ACC112 (cell line): Measurements from ENCODE around the gene SDK2.

Experiments used
- H2AFZ ChIP-seq: fragments of 200-600 bp; sonication (generic); one replicate; pipeline ENCODE4 v1.6.0; 2017; ENCODE audit warnings: antibody characterized with exemption, low read length; ENCODE audit not compliant: unreplicated experiment
- H3K27ac ChIP-seq: fragments of 200-600 bp; sonication (generic); 2 replicates; pipeline ENCODE4 v1.5.1; 2014; ENCODE audit warnings: low read depth, mild to moderate bottlenecking, antibody characterized with exemption, low read length, moderate library complexity
- H3K27me3 ChIP-seq: fragments of 200-600 bp; sonication (generic); 2 replicates; pipeline ENCODE4 v1.6.1; 2014; ENCODE audit warnings: mild to moderate bottlenecking, antibody characterized with exemption, low read length, moderate library complexity, mixed read lengths; ENCODE audit not compliant: insufficient read depth
- H3K36me3 ChIP-seq: fragments of 200-600 bp; sonication (generic); 2 replicates; pipeline ENCODE4 v1.6.1; 2016; ENCODE audit warnings: mild to moderate bottlenecking, antibody characterized with exemption, low read length, moderate library complexity, mixed read lengths; ENCODE audit not compliant: insufficient read depth
- H3K4me1 ChIP-seq: fragments of 200-600 bp; sonication (generic); one replicate; pipeline ENCODE4 v1.6.1; 2016; ENCODE audit warnings: low read length, mixed read lengths; ENCODE audit not compliant: insufficient read depth, unreplicated experiment, control insufficient read depth
- H3K4me3 ChIP-seq: fragments of 200-600 bp; sonication (generic); 2 replicates; pipeline ENCODE4 v1.5.1; 2014; ENCODE audit warnings: mild to moderate bottlenecking, low read depth, low read length
- H3K79me2 ChIP-seq: fragments of 200-600 bp; sonication (generic); one replicate; pipeline ENCODE4 v1.6.0; 2016; ENCODE audit warnings: low read length; ENCODE audit not compliant: control insufficient read depth, unreplicated experiment, insufficient read depth

SDK2 gene

DNA sequence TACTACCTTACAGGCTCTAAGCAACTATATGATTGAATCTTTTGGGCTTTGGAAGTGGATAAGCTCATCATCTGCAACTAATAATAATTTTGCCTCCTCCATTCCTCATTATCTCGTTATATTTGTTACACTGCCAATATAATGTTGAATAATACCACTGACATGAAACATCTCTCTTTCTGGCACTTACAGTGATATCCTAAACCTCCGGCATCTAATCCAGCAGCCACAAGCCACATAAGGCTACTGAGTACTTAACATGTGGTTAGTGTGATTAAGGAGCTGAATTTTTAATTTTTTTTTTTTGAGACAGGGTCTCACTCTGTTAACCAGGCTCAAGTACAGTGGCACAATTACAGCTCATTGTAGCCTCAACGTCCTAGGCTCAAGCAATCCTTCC is 342.1 kb downstream of the SDK2 start:
- peaks cover 84% of the 10 kb centered on the region for H3K79me2 ChIP-seq
- peaks cover 50% of the 10 kb centered on the region for H3K4me1 ChIP-seq
- H3K27ac ChIP-seq: no peak overlapping the region
- H3K4me3 ChIP-seq: no peak overlapping the region
- H3K36me3 ChIP-seq: no peaks in the 10 kb centered on the region
- H3K27me3 ChIP-seq: no peaks in the 10 kb centered on the region
- H2AFZ ChIP-seq: no peak overlapping the region

DNA sequence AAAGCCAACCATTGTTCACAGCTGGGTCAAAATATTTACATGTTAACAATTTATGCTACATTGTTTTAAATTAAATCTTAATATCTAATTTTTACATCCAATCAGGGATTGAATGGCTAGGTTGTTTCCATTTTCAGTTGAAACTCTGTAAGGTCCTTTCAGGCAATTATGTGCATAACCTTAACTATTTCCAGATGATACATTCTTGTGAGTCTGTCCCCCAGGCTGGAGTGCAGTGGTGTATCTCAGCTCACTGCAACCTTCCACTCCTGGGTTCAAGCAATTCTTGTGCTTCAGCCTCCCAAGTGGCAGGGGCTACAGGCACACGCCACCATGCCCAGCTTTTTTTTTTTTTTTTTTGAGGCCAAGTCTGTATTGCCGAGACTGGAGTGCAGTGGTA is 342.9 kb downstream of the SDK2 start:
- no peaks in the 10 kb centered on the region for H3K36me3 ChIP-seq
- no peak overlapping the region for H3K4me3 ChIP-seq
- peaks cover 42% of the 10 kb centered on the region for H3K4me1 ChIP-seq
- H3K27me3 ChIP-seq: no peaks in the 10 kb centered on the region
- no peak overlapping the region for H2AFZ ChIP-seq
- peaks cover 78% of the 10 kb centered on the region for H3K79me2 ChIP-seq
- H3K27ac ChIP-seq: no peak overlapping the region

DNA sequence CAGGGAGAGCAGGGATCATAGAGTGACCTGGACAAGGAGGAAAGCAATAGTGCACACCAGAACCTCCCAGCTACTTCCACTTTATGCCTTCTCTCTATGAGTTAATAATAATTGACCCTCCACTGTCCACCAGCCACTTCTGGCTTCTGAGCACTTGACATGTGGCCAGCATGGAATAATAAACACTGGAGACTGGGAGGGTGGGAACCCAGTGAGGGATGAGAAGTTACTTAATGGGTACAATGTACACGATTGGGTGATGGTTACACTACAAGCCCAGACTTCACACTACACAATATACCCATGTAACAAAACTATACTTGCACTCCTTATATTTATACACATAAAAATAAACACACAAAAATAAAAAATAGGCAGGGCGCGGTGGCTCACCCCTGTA is 343.9 kb downstream of the SDK2 start:
- no peak overlapping the region for H2AFZ ChIP-seq
- H3K79me2 ChIP-seq: peaks cover 76% of the 10 kb centered on the region
- peaks cover 32% of the 10 kb centered on the region for H3K4me1 ChIP-seq
- H3K36me3 ChIP-seq: no peaks in the 10 kb centered on the region
- no peak overlapping the region for H3K4me3 ChIP-seq
- no peaks in the 10 kb centered on the region for H3K27me3 ChIP-seq
- H3K27ac ChIP-seq: no peak overlapping the region

- H3K27ac ChIP-seq: no peak overlapping the region
- no peak overlapping the region for H2AFZ ChIP-seq
- H3K4me3 ChIP-seq: no peak overlapping the region
- H3K36me3 ChIP-seq: no peaks in the 10 kb centered on the region
- no peaks in the 10 kb centered on the region for H3K27me3 ChIP-seq
- H3K79me2 ChIP-seq: peaks cover 77% of the 10 kb centered on the region
- H3K4me1 ChIP-seq: peaks cover 33% of the 10 kb centered on the region
These were observed 346.0 kb downstream of the SDK2 start for GRCh38 chr17:73297934-73298861.

- no peak overlapping the region for H2AFZ ChIP-seq
- peak overlapping the region; percentile 18 for H3K4me3 ChIP-seq
- H3K4me1 ChIP-seq: peaks cover 66% of the 10 kb centered on the region
- no peaks in the 10 kb centered on the region for H3K36me3 ChIP-seq
- H3K27me3 ChIP-seq: no peaks in the 10 kb centered on the region
- peaks cover 73% of the 10 kb centered on the region for H3K79me2 ChIP-seq
- H3K27ac ChIP-seq: peak overlapping the region; percentile 97
These were observed 350.7 kb downstream of the SDK2 start for GRCh38 chr17:73293480-73293911.

DNA sequence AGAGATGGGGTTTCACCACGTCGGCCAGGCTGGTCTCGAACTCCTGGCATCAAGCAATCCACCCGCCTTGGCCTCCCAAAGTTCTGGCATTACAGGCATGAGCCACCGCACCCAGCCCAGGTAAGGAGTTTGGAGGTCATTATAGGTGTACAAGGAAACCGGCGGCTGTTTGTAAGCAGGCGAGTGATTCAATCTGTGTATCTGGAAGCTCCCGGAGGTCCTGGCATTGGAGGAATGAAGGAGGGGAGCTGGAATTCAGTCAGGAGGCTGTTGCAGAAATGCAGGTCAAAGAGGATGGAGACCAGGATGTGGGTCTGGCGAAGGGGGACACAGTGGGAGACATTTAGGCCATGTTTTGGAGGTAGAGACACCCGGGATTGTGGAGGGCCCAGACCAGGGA is 351.2 kb downstream of the SDK2 start:
- peaks cover 69% of the 10 kb centered on the region for H3K4me1 ChIP-seq
- no peaks in the 10 kb centered on the region for H3K36me3 ChIP-seq
- H3K27me3 ChIP-seq: no peaks in the 10 kb centered on the region
- no peak overlapping the region for H3K4me3 ChIP-seq
- no peak overlapping the region for H2AFZ ChIP-seq
- peaks cover 71% of the 10 kb centered on the region for H3K79me2 ChIP-seq
- peak overlapping the region; percentile 97 for H3K27ac ChIP-seq

GRCh38 chr17:73292031-73292531 is 352.2 kb downstream of the SDK2 start:
- Histone ChIP-seq H3K27ac (peak overlapping the region; percentile 97), H3K27me3 (no peaks in the 10 kb centered on the region), H3K36me3 (no peaks in the 10 kb centered on the region), H2AFZ (peak overlapping the region; percentile 5), H3K79me2 (peaks cover 76% of the 10 kb centered on the region), H3K4me1 (peaks cover 78% of the 10 kb centered on the region), H3K4me3 (peak overlapping the region; percentile 64)

GRCh38 chr17:73291260-73291801 is 352.9 kb downstream of the SDK2 start:
- Histone ChIP-seq H2AFZ (peak overlapping the region; percentile 5), H3K4me1 (peaks cover 86% of the 10 kb centered on the region), H3K36me3 (no peaks in the 10 kb centered on the region), H3K27me3 (no peaks in the 10 kb centered on the region), H3K79me2 (peaks cover 81% of the 10 kb centered on the region), H3K4me3 (peak overlapping the region; percentile 64), H3K27ac (peak overlapping the region; percentile 97)

DNA sequence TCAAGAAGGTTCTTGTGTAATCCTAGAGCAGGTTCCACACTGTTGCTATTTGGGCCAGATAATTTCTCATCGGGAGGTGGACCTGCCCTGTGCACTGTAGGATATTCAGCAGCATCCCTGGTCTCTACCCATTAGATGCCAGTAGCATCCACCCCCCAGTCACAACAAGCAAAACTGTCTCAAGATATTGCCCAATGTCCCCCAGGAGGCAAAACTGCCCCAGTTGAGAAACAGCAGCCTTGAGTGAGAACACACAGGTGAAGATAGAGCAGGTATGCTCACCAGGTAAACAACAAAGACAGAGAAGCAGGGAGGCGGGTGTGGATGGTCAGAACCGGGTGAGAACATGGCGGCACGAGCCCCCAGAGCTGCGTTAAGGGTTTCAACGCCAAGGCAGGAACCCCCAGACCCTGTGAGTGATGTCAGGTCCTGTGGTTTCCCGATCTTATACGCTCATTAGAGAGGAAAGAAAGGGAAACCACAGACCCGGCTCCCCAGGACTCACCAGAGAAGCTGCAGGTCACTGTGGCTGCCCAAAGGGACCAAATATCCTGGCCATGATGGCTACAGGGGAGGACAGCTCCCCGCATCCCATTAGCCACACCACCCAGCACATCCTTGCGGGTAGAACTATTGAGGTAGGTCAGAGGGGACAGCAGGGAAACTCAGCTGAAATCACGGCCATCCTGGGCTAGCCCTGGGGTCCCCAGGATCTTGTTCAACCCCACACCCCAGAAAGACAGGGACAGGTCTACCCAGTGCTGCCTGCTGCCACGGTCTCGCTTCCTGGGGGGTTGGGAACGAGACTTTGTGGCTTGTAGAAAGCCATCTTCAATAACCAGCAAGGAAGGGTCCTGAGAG is 353.6 kb downstream of the SDK2 start:
- Histone ChIP-seq H3K27ac (peak overlapping the region; percentile 97), H3K36me3 (no peaks in the 10 kb centered on the region), H3K4me3 (peak overlapping the region; percentile 64; the same call in 1 of the 2 replicates)

DNA sequence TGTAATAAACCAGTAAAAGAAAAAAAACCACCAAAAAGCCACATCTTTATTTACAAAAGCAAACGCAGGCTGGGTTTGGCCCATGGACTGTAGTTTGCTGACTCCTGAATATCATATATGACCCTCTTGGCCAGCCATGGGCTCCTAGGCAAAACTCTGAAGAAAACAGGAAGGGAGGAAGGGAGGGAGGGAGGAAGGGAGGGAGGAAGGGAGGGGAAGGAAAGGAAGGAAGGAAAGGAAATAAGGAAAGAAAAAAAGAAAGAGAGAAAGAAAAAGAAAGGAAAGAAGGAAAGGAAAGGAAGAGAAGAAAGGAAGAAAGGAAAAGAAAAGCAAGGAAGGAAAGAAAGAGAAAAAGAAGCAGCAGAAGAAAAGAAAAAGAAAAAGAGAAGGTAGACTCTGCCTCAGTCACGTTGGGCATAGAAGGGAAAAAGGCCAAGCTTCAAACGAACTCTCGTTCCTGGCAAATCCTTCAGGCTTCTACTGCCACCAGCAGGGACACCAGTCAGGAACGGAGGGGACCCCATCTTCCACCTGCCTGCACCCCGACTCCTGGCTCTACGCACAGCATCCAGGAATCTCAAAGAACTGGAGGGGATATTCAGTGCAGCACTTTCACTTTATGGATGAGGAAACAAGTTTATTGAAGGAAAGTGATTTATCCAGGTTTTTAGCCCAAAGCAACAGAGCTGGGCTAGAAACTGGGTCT is 354.5 kb downstream of the SDK2 start:
- Histone ChIP-seq H3K27ac (peak overlapping the region; percentile 19; the same call in 1 of the 2 replicates), H3K4me1 (peaks cover 82% of the 10 kb centered on the region), H3K4me3 (no peak overlapping the region), H3K36me3 (no peaks in the 10 kb centered on the region), H2AFZ (no peak overlapping the region), H3K79me2 (peaks cover 83% of the 10 kb centered on the region), H3K27me3 (no peaks in the 10 kb centered on the region)

More for the DNA sequence above, 353.6 kb downstream of the SDK2 start:
- H2AFZ ChIP-seq: no peak overlapping the region
- H3K79me2 ChIP-seq: peaks cover 83% of the 10 kb centered on the region
- H3K4me1 ChIP-seq: peaks cover 89% of the 10 kb centered on the region
- H3K27me3 ChIP-seq: no peaks in the 10 kb centered on the region
